ENCODE results near the gene C4orf54.

The C4orf54 gene

DNA sequence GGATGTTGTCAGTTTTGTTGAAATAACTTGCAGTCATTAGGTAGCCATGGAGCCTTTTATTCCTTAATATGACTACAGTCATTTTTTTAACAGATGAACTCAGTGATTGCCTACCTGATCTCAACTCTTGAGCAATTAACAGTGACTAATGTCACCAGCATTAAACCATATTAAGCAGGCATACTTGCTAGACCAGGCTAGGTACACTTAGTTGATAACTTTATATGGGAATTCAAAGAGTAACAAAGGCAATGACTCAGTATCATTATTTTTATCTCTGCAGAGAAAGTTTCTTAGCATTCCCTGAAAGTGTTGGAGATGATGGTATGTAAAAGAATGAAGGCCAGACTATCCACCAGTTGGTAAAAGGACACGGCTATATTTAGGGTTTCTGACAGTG, at the start of gene C4orf54:
TSS of gene C4orf54 (minus strand) at position 31 of the 400 bp plus-strand sequence. CDS start 3,180 bp downstream, outside the sequence.
- no peak for DNase-seq

DNA sequence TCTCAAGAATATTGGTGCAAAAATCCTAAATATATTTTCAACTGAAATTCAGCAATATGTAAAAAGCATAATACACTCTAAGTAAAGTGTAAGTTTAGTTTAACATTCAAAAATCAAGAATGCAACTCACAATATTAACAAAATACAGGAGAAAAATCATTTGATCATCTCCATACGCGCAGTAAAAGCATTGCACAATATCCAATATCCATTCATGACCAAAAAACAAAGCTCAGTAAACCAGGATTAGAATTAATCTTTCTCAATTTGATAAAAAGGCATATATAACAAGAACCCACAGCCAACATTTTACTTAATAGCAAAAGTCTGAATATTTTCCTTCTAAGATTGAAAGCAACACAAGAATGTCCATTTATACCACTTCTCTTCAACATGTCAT, 48.3 kb upstream of the C4orf54 start:
- no peak for DNase-seq

DNA sequence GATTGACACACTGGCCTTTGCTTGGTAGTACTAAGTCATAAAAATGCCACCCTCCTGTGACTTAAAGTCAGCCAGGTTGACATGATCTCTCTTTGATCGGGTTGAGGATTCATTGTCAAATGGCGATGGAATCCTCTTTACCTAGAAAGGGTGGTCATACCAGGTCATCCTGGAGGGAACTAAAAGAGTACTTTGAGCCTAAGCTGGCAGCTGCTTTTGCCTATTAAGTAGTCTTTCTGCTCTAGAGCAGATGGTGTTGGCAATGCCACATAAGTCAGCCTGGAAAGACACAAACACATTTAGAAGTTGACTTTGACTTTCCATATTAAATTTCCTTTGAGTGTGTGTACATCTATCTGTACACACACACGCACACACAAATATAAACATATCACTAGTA, 39.2 kb upstream of the C4orf54 start:
- no peak for DNase-seq

DNA sequence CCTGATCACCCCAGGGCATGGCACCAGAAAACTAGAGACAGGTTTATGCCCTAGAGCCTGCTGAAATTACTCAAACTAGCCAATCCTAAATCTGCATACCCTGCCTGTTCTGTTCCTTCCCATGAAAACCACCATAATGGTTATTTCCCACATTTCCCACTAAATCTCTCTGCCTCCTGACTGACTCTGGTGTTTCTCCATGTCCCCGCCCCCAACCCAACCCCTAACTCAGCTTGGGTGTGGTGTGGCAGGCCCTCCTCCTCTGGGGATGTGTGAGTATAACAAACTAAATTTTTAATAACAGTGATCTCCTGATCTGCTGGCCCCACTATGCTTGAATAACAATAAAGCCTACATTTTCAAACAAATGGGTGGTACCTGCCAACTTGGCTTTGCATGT, 35.5 kb upstream of the C4orf54 start:
- DNase-seq = no peak

DNA sequence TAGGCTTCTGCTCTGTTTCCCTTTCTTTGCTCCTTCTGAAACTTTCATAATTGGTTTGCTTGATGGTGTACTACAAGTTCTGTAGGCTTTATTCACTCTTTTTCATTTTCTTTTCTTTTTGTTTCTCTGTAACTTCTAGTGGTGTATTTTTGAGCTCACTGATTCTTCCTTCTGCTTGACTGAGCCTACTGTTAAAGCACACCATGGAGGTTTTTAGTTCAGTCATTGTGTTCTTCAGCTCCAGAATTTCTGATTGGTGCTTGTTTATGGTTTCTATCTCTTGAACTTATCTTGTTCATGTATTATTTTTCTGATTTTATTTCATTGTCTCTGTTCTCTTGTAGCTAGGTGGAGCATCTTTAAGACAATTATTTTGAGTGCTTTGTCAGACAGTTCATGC, 33.4 kb upstream of the C4orf54 start:
- DNase-seq = no peak

DNA sequence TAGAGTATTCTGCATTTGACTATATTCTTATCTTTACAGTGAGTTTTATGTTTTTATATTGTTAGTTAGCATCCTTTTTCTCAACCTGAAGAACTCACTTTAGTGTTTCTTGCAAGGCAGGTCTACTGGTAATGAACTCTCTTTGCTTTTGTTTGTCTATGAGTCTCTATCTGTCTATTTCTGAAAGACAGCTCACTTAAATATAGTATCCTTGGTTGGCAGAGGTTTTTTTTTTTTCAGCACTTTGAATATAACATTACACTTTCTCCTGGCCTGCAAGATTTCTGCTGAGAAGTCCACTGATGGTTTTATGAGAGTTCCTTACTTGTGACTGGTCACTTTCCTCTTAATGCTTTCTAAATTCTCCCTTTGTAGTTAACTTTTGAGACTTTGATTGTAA, 32.8 kb upstream of the C4orf54 start:
- no peak for DNase-seq

DNA sequence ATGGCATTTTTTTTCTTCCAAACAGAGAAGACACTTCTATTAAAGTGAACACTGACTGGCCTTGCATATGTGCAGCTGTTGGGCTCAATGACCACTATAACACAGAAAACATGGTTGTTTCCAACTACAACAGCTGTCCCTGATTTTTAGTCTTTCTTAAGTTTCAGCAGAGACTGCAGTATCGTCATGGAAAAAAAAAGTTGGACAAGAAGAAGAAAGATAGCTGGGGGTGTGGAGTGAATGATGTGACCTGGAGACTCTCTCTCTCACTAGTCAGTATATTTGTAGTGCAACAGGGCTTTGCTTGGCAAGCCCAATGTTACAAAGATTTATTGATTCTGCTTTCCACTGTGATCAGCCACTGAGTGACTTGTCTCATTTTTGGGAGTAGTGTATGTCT, 29.5 kb upstream of the C4orf54 start:
- no peak for DNase-seq

DNA sequence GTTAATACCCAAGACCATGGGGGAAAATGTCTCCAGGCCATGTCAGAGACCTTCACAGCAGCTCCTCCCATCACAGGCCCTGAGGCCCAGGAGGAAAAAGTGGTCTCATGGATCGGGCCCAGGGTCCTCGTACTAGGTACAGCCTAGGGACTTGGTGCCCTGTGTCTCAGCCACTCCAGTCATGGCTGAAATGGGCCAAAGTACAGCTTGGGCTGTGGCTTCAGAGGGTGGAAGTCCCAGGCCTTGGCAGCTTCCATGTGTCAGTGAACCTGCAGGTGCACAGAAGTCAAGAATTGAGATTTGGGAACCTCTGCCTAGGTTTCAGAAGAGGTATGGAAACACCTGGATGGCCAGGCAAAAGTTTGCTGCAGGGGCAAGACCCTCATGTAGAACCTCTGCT, 27.6 kb upstream of the C4orf54 start:
- DNase-seq = no peak

DNA sequence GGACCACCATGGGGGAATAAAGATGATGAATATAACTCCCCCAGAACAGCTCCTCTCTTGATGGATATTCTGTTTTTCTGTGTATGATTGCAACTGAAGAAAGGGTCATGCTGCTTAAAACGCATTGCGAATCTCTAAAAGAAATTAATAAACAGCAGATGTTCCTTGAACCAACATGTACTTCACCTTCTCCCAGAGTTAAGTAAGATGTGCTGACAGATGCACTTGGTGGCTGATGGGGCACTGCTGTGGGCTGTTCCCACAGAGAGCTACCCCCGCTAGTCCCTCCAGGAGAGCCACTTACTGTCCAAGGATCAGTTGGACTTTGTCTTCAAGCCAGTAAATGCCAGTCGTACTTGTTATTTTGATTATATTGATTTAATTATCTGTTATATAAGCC, 26.3 kb upstream of the C4orf54 start:
- no peak for DNase-seq

DNA sequence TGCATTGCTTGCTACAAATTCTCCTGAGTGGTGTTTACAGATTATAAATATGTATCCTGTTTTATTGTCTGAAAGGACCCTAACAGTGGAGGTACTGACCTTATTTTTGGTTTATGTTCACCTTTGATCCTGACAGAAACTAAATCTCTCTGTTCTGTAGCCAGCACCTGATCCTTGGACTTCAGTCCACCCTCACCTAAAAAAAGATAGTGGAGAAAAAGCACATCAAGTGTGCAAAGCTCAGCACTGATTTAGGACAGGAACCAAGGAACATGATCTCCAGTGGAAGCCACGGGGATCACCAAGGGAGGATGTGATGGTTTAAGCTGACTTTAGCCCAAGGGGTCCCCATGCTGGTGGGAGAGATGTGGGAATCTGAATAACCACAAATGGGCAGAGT, 22.3 kb upstream of the C4orf54 start:
- no peak for DNase-seq

DNA sequence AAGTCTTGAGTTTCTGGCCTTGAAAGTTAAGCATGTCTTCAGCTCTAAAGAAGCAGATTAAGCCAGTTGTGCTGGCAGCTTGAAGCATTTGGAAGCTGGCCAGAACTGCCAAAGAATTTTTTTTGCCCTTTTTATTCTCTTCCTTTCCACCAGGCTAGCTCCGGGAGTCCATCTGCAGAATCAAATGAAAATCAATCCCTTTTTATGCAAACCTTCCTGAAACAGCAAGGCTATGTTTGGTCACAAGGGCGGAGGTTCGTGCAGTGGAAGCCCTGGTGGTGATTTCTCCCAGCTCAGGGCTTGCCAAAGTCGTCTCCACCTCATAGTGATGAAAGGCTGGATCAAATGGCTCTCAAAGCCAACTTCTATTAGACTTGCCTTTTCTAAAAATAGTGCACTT, 21.6 kb upstream of the C4orf54 start:
- DNase-seq = no peak

DNA sequence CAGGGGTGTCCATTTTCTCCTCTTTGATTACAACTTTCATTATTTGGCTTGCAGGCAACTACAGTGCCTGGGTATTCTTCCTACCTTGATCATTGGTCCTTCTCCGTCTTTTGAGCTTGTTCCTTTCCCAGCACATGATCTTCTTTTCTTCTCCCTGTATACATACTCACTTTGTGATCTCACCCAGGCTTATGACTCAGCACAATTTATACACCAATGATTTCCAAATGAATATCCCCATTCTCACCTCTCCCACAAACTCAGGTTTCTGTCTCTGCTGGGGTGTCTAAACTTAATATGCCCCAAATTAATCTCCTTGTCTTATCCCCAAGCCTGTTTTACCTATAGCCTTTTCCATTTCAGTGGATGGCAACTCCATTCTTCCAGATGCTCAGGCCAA, 19.5 kb upstream of the C4orf54 start:
- DNase-seq = no peak

DNA sequence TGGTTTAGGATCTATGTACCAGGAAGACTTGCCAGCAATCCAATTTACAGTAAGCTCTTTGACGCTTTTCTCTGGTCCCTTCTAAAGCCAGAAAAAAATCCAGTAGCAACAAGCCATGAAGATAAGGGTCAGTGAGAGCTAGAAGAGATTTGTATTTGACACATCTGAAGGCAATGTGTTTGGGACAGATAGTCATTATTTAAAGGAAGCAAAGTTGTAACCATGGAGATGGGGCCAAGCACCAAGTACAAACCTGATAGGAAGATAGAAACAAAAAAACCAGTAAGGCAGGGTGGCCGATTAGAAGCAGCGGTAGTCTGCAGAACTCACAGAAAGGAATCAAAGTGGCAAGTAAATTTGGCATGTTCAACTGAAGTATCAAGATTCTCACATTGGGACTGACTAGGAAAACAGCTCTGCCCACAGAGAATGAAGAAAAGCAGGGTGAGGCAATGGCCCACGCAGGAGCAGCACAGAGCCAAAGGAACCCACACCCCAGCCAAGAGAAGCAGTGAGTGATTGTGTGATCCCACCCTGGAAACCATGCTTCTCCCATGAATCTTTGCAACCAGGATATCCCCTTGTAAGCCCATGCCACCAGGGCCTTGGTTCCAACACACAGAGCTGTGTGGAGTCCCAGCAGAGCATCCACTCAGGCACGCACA, 12.9 kb upstream of the C4orf54 start:
- no peak for DNase-seq

DNA sequence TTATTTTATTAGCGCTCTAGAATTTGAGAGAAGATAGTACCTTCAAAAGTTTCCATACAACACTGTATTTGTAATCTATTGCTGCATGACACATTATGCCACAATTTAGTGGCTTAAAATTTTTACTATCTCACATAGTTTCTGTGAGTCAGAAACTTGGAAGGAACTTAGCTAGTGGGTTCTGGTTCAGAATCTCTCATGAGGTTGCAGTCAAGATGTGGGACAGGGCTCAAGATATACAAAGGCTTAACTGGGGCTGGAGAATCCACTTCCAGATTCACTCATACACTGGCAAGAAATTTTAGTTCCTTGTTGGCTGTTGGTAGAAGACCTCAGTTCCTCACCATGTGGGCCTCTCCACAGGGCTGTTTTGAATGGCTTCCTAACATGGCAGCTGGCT, 11.5 kb upstream of the C4orf54 start:
- no peak for DNase-seq

DNA sequence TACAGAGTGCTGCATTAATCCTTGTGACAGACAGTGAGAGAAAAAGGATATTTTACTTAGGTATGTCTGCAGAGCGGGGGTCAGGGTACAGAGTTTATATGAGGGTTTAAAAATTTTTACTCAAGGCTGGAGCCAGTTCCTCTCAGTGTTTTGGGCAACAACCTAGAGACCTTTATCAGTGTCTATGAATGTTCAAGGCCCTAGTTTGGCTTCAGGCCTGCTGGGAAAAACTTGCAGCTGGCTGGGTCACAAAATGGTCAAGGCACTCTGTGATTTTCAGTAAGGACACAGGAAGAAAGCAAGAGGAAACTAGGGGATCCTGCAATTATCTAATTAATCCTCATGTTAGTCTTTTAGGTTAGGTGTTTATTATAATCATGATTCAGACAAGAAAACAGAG, 10.8 kb upstream of the C4orf54 start:
- no peak for DNase-seq

DNA sequence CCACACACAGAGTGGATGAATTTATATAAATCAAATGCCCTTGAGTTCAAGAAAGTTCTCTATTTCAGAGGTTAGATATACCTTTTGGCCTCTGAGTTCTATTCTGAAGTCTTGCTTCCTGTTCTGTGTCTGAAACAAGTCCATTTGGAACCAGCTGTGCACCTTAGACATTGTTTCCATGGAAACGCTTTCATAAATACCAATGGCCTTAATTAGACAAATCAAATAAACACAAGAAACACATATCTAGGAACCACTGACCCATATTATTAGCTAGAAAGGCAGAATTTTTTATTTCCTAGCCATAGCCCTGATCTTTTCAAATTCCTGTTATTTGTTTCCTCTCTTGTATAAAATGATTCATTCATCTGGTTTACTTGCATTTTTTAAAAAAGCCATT, 8.4 kb upstream of the C4orf54 start:
- no peak for DNase-seq

DNA sequence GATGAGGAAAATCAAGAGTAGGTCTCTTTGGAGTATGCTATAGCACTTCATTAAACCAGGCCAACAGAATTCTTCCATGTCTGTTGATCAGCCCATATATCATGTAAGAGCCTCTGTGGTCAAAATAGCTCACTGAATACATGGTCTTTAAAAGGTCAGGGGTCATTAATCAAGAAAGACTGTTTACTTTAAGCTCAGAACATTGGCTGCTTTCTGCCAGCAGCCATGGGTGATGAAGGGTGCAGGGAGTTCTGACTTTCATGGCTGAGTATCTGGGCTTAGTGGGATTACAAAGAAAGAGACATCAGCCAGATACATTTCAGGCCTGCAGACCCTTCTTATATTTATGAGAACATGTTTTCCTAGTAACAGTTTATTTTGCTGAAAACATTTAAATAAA, 7.1 kb upstream of the C4orf54 start:
- DNase-seq = no peak

DNA sequence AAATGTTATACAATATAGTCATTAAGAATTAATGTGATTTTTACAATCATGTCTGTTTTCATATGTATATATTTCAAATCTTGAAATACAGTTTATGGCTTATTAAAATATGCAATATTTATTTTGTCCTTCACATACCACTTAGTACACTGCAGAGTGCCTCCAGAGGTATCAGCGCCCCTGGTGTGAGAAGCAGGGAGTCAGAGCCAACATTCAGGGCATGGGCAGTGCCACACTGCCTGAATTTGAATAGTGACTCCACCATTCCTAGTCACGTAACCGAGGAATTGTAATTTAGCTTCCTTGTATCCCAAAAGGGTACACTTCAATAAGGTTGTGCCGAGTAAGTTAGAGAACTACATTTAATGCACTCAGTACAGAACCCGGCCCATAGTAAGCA, 4.3 kb upstream of the C4orf54 start:
- no peak for DNase-seq

DNA sequence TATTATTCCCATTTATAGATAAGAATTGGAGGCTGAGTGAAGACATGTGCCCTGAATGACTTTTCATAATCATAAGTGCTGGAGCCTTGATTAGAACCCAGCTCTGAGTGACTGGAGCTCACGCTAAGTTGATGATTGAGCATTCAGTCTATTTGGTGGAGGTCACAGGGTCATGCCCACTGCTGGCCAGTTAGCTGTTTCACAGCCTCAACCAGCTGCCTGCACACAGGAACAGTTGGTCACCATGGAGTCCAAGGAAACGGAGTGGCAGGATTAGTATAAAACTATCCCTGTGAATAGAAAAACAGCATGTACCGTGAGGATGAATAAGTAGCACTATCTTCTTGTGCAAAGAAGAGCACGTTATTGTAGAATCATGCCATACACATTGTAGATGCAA, 1.0 kb upstream of the C4orf54 start:
- no peak for DNase-seq

DNA sequence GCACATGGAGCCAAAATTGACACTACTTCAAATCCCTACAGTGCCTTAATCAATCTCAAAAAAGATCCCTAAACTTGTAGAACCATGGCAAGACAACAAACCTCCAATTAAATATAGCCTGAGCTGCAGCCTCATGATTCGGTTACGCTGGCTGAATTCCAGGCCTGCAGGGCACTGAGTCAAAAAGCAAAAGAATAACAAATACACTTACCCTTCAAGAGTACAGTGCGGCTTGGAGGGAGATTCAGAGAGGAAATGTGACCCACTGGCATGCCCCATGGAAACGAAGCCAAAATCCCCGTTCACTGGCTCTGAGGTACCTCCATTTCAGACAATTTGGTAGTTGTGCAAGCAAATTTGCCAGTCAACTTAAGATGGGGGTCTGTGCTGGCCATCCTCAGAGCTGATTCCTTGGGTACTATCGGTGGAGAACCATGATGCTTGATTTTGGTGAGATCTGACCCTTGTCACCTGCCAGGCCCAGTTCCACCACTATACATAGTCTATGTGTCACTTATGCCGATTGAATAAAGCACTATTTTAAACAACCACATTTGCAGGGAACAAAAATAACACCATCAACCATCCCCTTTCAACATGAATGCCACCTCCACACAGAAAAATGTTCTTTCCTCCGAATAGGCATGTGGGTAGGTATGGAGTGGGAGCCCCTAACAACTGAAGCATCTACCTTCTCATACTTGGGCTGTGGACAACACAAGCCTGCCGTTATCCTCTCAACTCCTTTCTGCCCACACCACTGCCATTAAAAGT, 2.1 kb downstream of the C4orf54 start:
- no peak for DNase-seq

DNA sequence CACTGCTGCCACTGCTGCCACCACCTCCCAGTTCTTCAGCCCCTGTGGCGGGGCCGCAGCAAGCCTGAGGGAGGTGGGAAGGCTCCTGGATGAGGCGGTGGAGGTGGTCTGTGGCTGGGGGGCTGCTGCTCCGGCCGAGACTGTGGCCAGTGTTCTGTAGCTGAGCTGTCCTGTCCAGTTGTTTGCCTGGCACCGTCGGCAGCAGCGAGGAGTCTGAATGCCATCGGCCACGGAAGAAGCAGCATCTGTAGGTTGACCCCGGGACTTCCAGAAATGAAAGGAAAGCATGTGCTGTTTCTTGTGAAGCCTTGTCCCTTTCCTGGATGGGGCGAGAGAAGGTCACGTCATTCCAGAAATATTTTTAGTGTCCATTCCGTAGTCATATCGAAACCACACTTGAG, 3.3 kb downstream of the C4orf54 start:
- DNase-seq = no peak

DNA sequence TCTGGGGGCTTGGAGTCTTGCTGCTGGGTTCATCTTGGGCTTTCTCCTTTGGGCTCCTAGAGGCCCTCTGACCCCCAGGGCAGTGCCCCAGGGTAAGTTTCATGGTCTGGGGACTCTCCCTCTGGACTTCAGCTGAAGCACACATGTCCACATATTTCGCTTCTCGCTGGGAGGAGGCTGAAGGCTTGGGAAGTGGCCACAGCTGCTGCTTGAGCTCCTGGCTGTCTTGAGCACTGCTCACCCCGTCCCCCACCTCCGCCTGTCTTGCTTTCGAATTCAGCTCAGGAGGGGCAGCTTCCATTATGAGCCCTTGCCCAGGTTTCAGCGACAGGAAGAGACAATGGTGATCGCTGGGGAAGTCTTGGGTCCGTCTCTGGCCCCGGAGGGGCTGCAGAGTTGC, 3.7 kb downstream of the C4orf54 start:
- no peak for DNase-seq

DNA sequence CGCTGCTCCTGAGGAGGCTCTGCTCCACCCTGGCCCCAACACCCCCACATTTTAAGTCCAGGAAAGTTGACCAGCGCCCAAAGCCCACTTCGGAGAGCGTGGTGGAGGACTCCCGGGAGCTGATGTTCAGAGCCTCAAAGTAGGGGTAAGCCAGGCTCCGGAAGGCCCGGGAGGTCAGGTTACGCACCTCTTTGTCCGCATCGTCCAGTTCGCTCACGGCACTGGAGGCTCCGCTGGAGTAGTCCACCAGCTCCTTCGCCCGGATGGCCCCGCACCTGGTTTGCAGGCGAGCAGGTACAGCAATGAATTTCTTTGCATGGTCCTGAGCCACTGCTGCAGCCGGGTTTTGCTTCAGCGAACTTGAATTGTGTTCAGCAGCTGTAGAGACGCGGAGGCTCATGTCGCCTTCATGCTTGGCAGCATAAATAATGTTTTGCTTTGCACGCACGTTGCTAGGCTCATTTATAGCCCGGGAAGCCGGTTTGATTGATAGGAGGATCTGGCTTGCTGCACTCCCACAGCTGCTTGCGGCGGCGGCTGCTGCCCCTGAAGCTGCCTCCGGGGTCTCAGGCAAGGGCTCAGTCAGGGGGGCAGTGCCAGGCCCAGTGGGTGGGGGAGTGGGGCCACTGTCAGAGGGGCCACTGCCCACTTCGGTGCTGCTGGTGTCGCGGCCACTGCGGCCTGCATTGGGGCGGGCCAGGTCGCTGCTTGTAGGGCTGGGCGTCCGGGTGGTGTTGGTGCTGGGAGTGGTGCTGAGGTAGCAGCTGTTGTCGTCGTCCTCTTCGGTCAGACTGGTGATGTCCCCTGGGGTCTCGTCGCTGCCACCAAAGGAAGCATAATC, 4.8 kb downstream of the C4orf54 start:
- no peak for DNase-seq
